Upper lobe of left lung (tissue), 6 donors: ENCODE measurements around the gene DLG5. TPM values are rescaled to one million over a fixed set of nuclear protein-coding genes. Genes with fewer than 3 reads are reported as not detected.

Experiments
- ATAC-seq, 2 donors: fragments of 200-7000 bp; cut with Tn5 transposase; one replicate each; pipeline ENCODE4 v1.9.1; 2022; ENCODE audit warnings: mild to moderate bottlenecking in 2 of 2, moderate library complexity in 2 of 2; ENCODE audit not compliant: low FRiP score in 2 of 2
- DNase-seq, 2 donors: peaks; one replicate each; pipeline ENCODE4 v3.0.0-alpha.2; 2019 to 2020
- H3K27ac ChIP-seq, 4 donors: fragments of 200-600 bp; sonication (generic); one replicate each; pipeline ENCODE4 v1.5.1; 2016 to 2019
- H3K27me3 ChIP-seq, 4 donors: fragments of 200-600 bp; sonication (generic); one replicate each; pipeline ENCODE4 v1.5.1; 2017 to 2019
- H3K36me3 ChIP-seq, 4 donors: fragments of 200-600 bp; sonication (generic); one replicate each; pipeline ENCODE4 v1.5.1; 2016 to 2019
- H3K4me1 ChIP-seq, 4 donors: fragments of 200-600 bp; sonication (generic); one replicate each; pipeline ENCODE4 v1.5.1; 2018 to 2019
- H3K4me3 ChIP-seq, 4 donors: fragments of 200-600 bp; sonication (generic); one replicate each; pipeline ENCODE4 v1.5.1; 2017 to 2019; ENCODE audit warnings: mild to moderate bottlenecking in 2 of 4, moderate library complexity in 1 of 4
- H3K9me3 ChIP-seq, 4 donors: fragments of 200-600 bp; sonication (generic); one replicate each; pipeline ENCODE4 v1.5.1; 2018 to 2019
- EP300 ChIP-seq, 4 donors: sonication (generic); formaldehyde crosslinking; IDR thresholded peaks; one replicate each; pipeline ENCODE4 v1.5.1; 2017; ENCODE audit warnings: antibody characterized with exemption in 4 of 4, control low read depth in 2 of 4
- POLR2A ChIP-seq, 4 donors: fragments of 450-650 bp; IDR thresholded peaks; one replicate each; pipeline ENCODE4 v1.5.1; 2016 to 2017; ENCODE audit warnings: antibody characterized with exemption in 4 of 4, mild to moderate bottlenecking in 2 of 4
- POLR2AphosphoS5 ChIP-seq, 2 donors: sonication (generic); formaldehyde crosslinking; IDR thresholded peaks; one replicate each; pipeline ENCODE4 v1.5.1; 2017; ENCODE audit warnings: antibody characterized with exemption in 2 of 2
- WGBS, 2 donors: methylation state at CpG; one replicate each; pipeline ENCODE4 v1.1.5; 2017 to 2018; 5-methylcytosine and 5-hydroxymethylcytosine counted together
- total RNA-seq, 6 donors: library from RNA; depleted of rRNA in 4 of 6; stranded (reverse); fragments of >200 nt in 4 of 6; gene quantifications; one replicate each; pipeline versions ENCODE4 v1.1.0 to v1.2.1, GENCODE V29; 2016 to 2021
- TF ChIP-seq, protein P1 (sequence below), 6 experiments: fragments of 450-650 bp in 4 of 6; fragments of 200-600 bp in 2 of 6; sonication (generic) in 2 of 6; IDR thresholded peaks; one replicate each; pipeline ENCODE4 v1.5.1; 2016 to 2019; ENCODE audit warnings: antibody characterized with exemption in 6 of 6
- donor health status: DM: no; HTN: no; CAD: no; lungs with moderate emphysema.
- donor health status: DM: no; HTN: yes; CAD: no; lungs with severe emphysema.

The DLG5 gene
- total RNA-seq, 6 donors from 2014 or later: 14.6 to 51.3 (median 23.4) TPM

DNA sequence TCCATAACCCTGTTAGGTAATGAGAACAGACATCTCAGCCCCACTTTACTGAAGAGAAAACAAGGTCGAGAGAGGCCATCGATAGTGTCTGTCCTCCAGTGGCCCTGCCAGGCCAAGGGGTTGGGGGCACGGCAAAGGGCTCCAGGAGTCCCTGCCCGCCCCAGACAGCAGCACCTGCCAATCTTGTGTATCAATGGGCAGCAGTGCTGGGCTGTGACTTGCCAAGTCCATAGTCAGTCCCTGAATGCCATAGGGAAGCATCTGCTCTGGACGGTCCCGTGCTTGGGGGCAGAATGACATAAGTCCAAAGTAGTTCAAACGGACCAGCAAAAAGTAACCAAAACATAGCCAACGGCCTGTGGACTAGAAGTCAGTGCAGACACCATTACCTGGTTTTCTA, 33.2 kb downstream of the DLG5 start:
- no peaks in the 10 kb centered on the region for H3K36me3 ChIP-seq
- no peak overlapping the region for H3K4me3 ChIP-seq
- no peak overlapping the region for H3K27ac ChIP-seq
- 93 to 94% methylated on average over 6 to 8 of the region's 8 CpGs for WGBS, 2 donors
- no peak for ATAC-seq
- no peaks in the 10 kb centered on the region for H3K27me3 ChIP-seq
- TF ChIP-seq, protein P1, sequence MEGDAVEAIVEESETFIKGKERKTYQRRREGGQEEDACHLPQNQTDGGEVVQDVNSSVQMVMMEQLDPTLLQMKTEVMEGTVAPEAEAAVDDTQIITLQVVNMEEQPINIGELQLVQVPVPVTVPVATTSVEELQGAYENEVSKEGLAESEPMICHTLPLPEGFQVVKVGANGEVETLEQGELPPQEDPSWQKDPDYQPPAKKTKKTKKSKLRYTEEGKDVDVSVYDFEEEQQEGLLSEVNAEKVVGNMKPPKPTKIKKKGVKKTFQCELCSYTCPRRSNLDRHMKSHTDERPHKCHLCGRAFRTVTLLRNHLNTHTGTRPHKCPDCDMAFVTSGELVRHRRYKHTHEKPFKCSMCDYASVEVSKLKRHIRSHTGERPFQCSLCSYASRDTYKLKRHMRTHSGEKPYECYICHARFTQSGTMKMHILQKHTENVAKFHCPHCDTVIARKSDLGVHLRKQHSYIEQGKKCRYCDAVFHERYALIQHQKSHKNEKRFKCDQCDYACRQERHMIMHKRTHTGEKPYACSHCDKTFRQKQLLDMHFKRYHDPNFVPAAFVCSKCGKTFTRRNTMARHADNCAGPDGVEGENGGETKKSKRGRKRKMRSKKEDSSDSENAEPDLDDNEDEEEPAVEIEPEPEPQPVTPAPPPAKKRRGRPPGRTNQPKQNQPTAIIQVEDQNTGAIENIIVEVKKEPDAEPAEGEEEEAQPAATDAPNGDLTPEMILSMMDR (IDR thresholded peaks at IDR 0.05): no peak
- TF ChIP-seq POLR2AphosphoS5 (IDR thresholded peaks at IDR 0.05) (no peak), POLR2A (IDR thresholded peaks at IDR 0.05) (no peak), EP300 (IDR thresholded peaks at IDR 0.05) (no peak)
- H3K4me1 ChIP-seq: peaks cover 8 to 23% (median 13%) of the 10 kb centered on the region in 4 donors
- DNase-seq: peak in 1 of 2 donors; percentile 33
- H3K9me3 ChIP-seq: no peaks in the 10 kb centered on the region

DNA sequence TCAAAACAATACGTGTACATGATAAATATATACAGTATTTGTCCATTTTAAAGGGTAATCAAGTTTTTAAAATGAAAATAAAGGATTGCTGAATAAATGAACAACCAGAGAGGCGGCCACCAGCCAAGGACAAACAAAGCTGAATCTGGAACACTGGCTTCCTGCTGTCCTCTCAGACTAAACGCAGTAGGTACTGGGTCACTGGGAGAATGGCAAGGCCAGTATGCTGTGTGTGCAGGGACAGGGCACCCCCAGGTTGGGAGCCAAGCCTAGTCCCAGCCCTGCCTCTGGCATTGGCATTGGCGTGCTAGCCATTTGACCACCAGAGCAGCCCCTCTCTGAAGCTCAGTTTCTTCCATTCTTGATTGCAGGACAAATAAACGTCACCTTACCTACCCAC, 33.8 kb downstream of the DLG5 start:
- no peak for DNase-seq
- H3K9me3 ChIP-seq: no peaks in the 10 kb centered on the region
- no peak overlapping the region for H3K4me3 ChIP-seq
- H3K27me3 ChIP-seq: no peaks in the 10 kb centered on the region
- 82 to 86% methylated on average over 5 of the region's 5 CpGs for WGBS, 2 donors
- TF ChIP-seq POLR2AphosphoS5 (IDR thresholded peaks at IDR 0.05) (no peak), EP300 (IDR thresholded peaks at IDR 0.05) (no peak), POLR2A (IDR thresholded peaks at IDR 0.05) (no peak)
- TF ChIP-seq, protein P1 (IDR thresholded peaks at IDR 0.05): no peak
- H3K36me3 ChIP-seq: no peaks in the 10 kb centered on the region
- H3K4me1 ChIP-seq: peaks cover 11 to 24% (median 18%) of the 10 kb centered on the region in 4 donors
- ATAC-seq: no peak
- no peak overlapping the region for H3K27ac ChIP-seq

DNA sequence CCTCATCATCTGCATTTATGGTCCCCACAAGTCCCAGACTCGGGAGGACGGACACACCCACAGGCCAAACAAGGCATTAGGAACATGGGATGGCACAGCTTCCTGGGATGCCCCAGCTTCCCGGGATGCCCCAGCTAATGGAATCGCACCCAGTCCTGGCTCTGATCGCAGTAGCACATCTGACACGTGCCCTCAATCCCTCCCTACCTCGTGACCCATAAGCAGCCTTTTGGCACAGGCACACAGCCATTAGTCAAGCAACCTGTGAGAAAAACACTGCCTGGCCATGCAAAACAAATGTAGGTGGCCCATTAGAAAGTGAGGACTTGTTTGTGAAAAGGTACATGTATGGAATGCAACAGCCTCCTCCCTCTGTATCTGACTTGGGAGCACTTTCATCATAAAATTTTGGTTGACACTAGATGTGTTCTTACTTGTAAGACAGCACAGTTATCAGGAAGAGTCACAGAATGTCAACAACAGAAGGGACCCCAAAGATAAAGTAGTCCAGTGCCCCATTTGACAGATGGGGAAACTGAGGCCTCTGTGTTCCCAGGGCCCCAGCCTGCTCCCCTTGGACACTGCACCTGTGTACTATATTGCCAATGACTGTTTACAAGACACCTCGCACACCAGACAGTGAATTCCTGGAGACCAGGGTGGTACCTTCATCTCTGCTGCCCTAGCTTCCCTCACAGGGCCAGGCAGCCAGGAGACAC, 34.4 kb downstream of the DLG5 start:
- peaks cover 16 to 28% (median 22%) of the 10 kb centered on the region in 4 donors for H3K4me1 ChIP-seq
- no peak for ATAC-seq
- no peaks in the 10 kb centered on the region for H3K36me3 ChIP-seq
- no peak overlapping the region for H3K27ac ChIP-seq
- no peak overlapping the region for H3K4me3 ChIP-seq
- 80 to 85% methylated on average over 4 to 8 of the region's 8 CpGs for WGBS, 2 donors
- H3K27me3 ChIP-seq: no peaks in the 10 kb centered on the region
- DNase-seq: no peak
- no peak for TF ChIP-seq POLR2AphosphoS5 (IDR thresholded peaks at IDR 0.05)
- TF ChIP-seq POLR2A (IDR thresholded peaks at IDR 0.05): no peak
- TF ChIP-seq, protein P1 (IDR thresholded peaks at IDR 0.05): no peak
- no peak for TF ChIP-seq EP300 (IDR thresholded peaks at IDR 0.05)
- H3K9me3 ChIP-seq: no peaks in the 10 kb centered on the region

DNA sequence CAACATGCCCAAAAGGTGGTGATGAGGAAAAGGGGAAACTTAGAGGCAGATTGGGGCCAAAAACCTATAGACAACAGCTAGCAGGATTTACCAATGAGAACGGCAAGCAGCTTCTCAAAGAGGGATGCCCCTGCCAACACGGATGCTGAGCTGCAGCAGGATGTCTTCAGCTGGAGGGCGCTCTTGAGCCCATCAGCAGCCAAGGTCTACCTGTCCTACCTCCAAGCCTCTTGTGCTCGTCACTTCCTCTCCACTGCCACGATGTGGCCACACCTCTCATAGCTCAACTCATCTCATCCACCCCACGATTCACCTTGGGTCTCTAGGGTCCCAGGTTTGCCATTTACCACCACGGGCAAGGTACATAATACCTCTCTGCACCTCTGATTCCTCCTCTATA, 36.5 kb downstream of the DLG5 start:
- H3K27me3 ChIP-seq: no peaks in the 10 kb centered on the region
- no peaks in the 10 kb centered on the region for H3K36me3 ChIP-seq
- no peak for DNase-seq
- H3K4me1 ChIP-seq: peaks cover 24 to 46% (median 31%) of the 10 kb centered on the region in 4 donors
- 82 to 87% methylated on average over 7 of the region's 7 CpGs for WGBS, 2 donors
- ATAC-seq: no peak
- peak overlapping the region in 2 of 4 donors; percentile 61 to 76 for H3K27ac ChIP-seq
- no peak for TF ChIP-seq EP300 (IDR thresholded peaks at IDR 0.05)
- TF ChIP-seq, protein P1 (IDR thresholded peaks at IDR 0.05): peak in 1 of 6 experiments; percentile 6
- no peaks in the 10 kb centered on the region for H3K9me3 ChIP-seq
- H3K4me3 ChIP-seq: no peak overlapping the region
